Tibial nerve (tissue), 4 donors: ENCODE data around the gene ICAM3.

ENCODE experiments used
- CTCF ChIP-seq, 5 experiments: fragments of 200-600 bp in 3 of 5; fragments of 450-650 bp in 2 of 5; sonication (generic) in 3 of 5; IDR thresholded peaks; one replicate each; pipeline ENCODE4 v1.5.1; 2016 to 2019; ENCODE audit warnings: antibody characterized with exemption in 5 of 5, mild to moderate bottlenecking in 3 of 5, moderate library complexity in 2 of 5
- EP300 ChIP-seq, 2 donors: sonication (generic); formaldehyde crosslinking; IDR thresholded peaks; one replicate each; pipeline ENCODE4 v1.6.1; 2017; ENCODE audit warnings: antibody characterized with exemption in 2 of 2, mild to moderate bottlenecking in 1 of 2

- TF ChIP-seq CTCF (IDR thresholded peaks at IDR 0.05) (no peak), EP300 (IDR thresholded peaks at IDR 0.05) (no peak)
Observed at GRCh38 chr19:10284065-10284959, 55.1 kb downstream of the ICAM3 start.
